Mucosa of rectum (tissue), 2 donors: ENCODE data around the gene NDC80.

Experiments used
- H3K27ac ChIP-seq, 2 donors: one replicate each; pipeline ENCODE4 v1.7.0; 2013; ENCODE audit warnings: inconsistent platforms in 2 of 2, low read depth in 2 of 2, low read length in 2 of 2
- H3K27me3 ChIP-seq, 2 donors: one replicate each; pipeline ENCODE4 v1.7.0; 2013; ENCODE audit warnings: low read length in 2 of 2; ENCODE audit not compliant: control insufficient read depth in 2 of 2, insufficient read depth in 2 of 2
- H3K36me3 ChIP-seq, 2 donors: one replicate each; pipeline ENCODE4 v1.7.0; 2013; ENCODE audit warnings: low read length in 2 of 2; ENCODE audit not compliant: control insufficient read depth in 2 of 2, insufficient read depth in 2 of 2
- H3K4me1 ChIP-seq, 2 donors: one replicate each; pipeline ENCODE4 v1.7.0; 2013; ENCODE audit warnings: low read length in 2 of 2, mild to moderate bottlenecking in 1 of 2; ENCODE audit not compliant: control insufficient read depth in 2 of 2, insufficient read depth in 2 of 2
- H3K4me3 ChIP-seq, 2 donors: one replicate each; pipeline ENCODE4 v1.7.0; 2013; ENCODE audit warnings: low read length in 2 of 2
- H3K9ac ChIP-seq, 2 donors: one replicate each; pipeline ENCODE4 v1.7.0; 2013; ENCODE audit warnings: low read length in 2 of 2, low read depth in 1 of 2, mild to moderate bottlenecking in 1 of 2
- H3K9me3 ChIP-seq, 2 donors: one replicate each; pipeline ENCODE4 v1.7.0; 2013; ENCODE audit warnings: low read length in 2 of 2; ENCODE audit not compliant: control insufficient read depth in 2 of 2
- donor health status: healthy.
- donor health status: Normal muscosa, but diverticular disease.

The NDC80 gene

DNA sequence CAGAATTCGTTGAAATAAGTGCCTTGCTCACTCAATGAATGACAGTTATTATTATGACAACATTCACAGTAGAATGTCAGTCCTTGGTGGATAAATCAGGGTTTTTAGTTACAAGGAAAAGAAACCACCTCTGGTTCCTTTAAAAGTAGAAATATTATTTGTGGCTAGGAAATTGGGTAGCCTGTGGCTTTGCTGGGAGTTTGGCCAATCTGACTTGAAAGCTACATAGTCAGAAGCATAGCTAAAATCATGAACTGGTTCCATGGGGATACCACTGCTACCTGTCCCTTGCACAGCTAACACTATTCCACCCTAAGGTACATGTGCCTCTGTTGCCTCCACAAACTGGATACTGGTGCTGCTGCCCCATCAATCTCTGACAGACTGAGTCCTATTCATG, 71.4 kb downstream of the NDC80 start:
- Histone ChIP-seq H3K27ac (no peak overlapping the region), H3K4me3 (no peak overlapping the region)

DNA sequence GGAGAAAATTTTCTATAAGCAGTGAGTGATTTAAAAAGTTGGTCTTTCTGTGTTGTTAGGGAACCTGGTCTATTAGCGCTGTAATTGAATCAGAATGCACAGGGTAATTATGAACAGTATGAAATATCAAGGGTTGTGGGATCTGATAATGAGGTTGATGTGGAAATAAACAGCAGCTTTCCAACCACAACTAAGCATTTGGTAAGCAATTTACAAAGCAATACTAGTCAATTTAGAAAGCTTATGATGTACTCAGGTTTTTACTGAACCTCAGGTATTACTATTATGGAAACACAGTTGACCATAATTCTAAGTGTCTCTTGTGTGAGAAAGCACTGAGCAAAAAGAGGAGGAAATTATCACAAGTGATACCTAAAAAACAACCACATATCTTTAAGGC, 73.2 kb downstream of the NDC80 start:
- Histone ChIP-seq H3K36me3 (no peaks in the 10 kb centered on the region), H3K9me3 (no peaks in the 10 kb centered on the region), H3K27me3 (no peaks in the 10 kb centered on the region), H3K27ac (no peak overlapping the region), H3K4me1 (peaks cover 0 to 7% of the 10 kb centered on the region in 2 donors), H3K4me3 (no peak overlapping the region), H3K9ac (no peak overlapping the region)

More for the DNA sequence above, 71.4 kb downstream of the NDC80 start:
- Histone ChIP-seq H3K9ac (no peak overlapping the region), H3K36me3 (no peaks in the 10 kb centered on the region), H3K9me3 (no peaks in the 10 kb centered on the region), H3K27me3 (no peaks in the 10 kb centered on the region), H3K4me1 (peaks cover 2 to 14% of the 10 kb centered on the region in 2 donors)

DNA sequence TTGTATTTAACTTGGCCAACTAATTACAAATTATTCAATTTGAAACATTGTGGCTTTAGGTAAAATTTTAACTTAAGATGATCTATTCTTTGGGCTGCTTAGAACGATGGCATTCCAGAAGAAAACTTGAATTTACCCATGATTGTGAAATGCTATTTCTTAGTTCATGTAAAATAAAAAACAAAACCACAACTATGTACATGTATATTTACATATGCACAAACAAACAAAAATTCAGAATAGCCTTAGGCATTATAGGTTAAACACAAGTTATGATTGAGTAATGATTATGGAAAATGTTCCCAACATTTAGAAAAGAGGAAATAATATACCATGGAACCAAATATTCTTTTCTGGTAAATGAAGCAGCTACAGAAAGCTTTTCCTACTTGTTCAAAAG, 80.6 kb downstream of the NDC80 start:
- Histone ChIP-seq H3K4me3 (no peak overlapping the region), H3K9ac (no peak overlapping the region), H3K27me3 (no peaks in the 10 kb centered on the region), H3K4me1 (peaks cover 5 to 9% of the 10 kb centered on the region in 2 donors), H3K9me3 (no peaks in the 10 kb centered on the region), H3K36me3 (no peaks in the 10 kb centered on the region), H3K27ac (no peak overlapping the region)

DNA sequence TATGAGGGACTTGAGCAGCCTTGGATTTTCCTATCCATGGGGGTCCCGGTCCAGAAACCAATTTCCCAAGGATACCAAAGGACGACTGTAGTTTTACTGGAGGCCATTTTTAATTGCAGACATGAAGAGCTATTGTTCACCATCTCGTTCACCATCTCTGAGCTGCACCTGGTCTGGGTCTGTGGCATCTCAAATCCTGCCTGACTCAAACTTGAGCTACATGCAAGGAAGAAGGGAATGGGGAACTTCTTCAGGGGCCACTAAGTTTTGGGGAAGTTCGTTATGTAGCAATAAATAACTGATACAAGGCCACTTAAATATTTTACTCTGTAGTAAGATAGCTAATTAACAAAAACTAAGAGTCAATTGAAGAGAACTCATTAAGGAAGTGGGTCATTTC, 82.1 kb downstream of the NDC80 start:
- Histone ChIP-seq H3K36me3 (no peaks in the 10 kb centered on the region), H3K4me3 (no peak overlapping the region), H3K27ac (no peak overlapping the region), H3K27me3 (no peaks in the 10 kb centered on the region), H3K9ac (no peak overlapping the region), H3K4me1 (peaks cover 12 to 14% of the 10 kb centered on the region in 2 donors), H3K9me3 (no peaks in the 10 kb centered on the region)

DNA sequence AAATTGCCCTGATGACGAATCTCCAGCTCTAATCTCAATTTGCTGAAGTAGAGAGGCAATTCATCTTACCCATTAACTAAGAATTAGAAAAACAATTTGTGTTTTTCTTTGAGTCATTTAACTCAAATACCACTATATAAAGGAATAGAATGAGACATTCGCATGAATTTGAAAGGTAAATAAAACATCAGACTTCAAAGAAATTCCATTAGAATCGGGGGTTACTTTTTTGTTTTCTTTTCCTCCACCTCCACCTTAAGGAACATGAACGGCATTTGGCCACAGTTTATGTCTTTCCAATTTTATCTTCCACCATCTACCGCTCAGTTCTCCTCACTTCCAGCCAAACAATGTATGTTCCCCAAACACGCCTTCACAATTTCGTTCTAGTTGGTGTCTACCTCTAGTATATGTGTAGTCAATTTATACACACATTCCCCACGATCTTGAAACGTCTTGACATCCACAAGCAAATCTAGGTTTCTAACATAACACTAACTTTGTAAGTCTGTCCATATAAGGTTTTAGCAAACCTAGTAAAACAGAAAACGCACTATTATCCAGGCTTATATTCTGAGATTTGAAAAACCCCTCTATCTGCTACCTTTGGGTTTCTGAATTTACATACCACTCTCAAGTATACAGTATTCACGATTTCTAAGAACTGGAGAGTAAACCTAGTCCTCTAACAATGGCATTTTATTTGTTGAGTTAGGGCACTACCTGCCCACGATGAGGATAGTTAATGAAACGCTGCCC, 83.0 kb downstream of the NDC80 start:
- peak overlapping the region; percentile 98 for H3K27ac ChIP-seq

DNA sequence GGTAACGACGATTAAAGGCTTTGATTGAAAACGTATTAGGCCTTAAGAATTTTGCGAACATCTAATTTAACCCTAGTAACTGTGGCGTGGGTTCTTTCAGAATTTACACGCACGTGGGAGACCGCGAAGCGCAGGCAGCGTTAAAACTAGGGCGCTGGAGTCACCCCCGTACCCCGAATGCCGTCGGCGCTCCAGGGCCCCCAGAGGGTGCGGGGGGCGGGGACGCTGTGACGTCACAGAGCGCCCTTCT, 83.5 kb downstream of the NDC80 start:
- Histone ChIP-seq H3K9me3 (no peaks in the 10 kb centered on the region), H3K4me3 (peak overlapping the region; percentile 82 to 91), H3K27ac (peak overlapping the region; percentile 98), H3K27me3 (no peaks in the 10 kb centered on the region), H3K4me1 (peaks cover 17 to 19% of the 10 kb centered on the region in 2 donors), H3K36me3 (no peaks in the 10 kb centered on the region), H3K9ac (peak overlapping the region; percentile 96 to 98)

More for the DNA sequence above, 83.0 kb downstream of the NDC80 start:
- H3K4me1 ChIP-seq, result peaks cover 17 to 19% of the 10 kb centered on the region in 2 donors
- H3K27me3 ChIP-seq, result no peaks in the 10 kb centered on the region
- peak overlapping the region; percentile 82 to 91 for H3K4me3 ChIP-seq
- H3K9ac ChIP-seq, result peak overlapping the region; percentile 96 to 98
- no peaks in the 10 kb centered on the region for H3K9me3 ChIP-seq
- no peaks in the 10 kb centered on the region for H3K36me3 ChIP-seq

DNA sequence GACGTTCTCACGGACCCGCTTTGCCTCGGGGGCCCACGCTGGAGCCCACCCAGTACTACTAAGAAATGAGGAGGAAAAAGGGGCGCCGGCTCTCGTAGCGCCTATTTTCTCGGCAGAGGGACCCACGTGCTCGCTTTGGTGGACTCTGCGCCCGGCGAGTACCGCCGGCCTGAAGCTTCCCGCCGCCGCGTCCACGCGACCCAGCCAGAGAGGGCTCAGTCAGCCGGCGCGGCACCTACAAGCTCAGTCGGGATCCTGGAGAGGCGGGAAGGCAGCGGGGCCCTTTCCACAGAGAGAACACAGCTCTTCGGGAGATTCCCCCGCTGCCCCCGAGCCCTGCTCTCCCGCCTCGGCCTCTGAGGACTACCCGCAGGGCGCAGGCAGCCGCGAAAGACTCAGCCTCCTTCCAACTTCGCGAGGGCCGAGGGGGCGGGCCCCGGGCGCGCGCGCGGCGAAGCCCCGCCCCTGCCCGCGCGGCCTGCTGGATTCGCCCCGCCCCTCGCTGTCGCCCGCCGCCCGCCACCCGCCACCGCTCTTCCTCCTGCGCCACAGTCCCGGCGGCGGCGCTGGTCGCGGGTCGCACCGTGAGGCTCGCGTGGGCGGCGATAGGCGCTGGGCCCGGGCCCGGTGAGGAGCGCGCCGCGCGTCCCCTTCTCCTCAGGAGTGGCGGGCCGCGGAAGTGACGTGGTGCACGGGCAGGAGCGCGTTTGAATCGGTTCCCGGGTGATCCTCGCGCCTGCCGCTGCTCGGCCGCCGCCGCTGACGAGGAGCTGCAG, 84.0 kb downstream of the NDC80 start, which contains the start of gene SMCHD1:
Gene SMCHD1, plus strand, starts transcription at position 549 of the 776 bp plus-strand sequence. CDS start 350 bp downstream, outside the sequence.
- Histone ChIP-seq H3K9me3 (no peaks in the 10 kb centered on the region), H3K9ac (peak within 1 kb of the TSS; percentile 96 to 98), H3K27me3 (no peaks in the 10 kb centered on the region), H3K4me3 (peak within 1 kb of the TSS; percentile 87 to 91), H3K27ac (peak within 1 kb of the TSS; percentile 98), H3K4me1 (peaks cover 17 to 19% of the 10 kb centered on the region in 2 donors), H3K36me3 (no peaks in the 10 kb centered on the region)

GRCh38 chr18:2655954-2656236, 84.5 kb downstream of the NDC80 start:
- peak overlapping the region; percentile 87 to 91 for H3K4me3 ChIP-seq
- no peaks in the 10 kb centered on the region for H3K27me3 ChIP-seq
- H3K9me3 ChIP-seq, result no peaks in the 10 kb centered on the region
- no peaks in the 10 kb centered on the region for H3K36me3 ChIP-seq
- peak overlapping the region; percentile 79 to 98 for H3K9ac ChIP-seq
- peak overlapping the region; percentile 98 for H3K27ac ChIP-seq
- H3K4me1 ChIP-seq, result peaks cover 16 to 19% of the 10 kb centered on the region in 2 donors

DNA sequence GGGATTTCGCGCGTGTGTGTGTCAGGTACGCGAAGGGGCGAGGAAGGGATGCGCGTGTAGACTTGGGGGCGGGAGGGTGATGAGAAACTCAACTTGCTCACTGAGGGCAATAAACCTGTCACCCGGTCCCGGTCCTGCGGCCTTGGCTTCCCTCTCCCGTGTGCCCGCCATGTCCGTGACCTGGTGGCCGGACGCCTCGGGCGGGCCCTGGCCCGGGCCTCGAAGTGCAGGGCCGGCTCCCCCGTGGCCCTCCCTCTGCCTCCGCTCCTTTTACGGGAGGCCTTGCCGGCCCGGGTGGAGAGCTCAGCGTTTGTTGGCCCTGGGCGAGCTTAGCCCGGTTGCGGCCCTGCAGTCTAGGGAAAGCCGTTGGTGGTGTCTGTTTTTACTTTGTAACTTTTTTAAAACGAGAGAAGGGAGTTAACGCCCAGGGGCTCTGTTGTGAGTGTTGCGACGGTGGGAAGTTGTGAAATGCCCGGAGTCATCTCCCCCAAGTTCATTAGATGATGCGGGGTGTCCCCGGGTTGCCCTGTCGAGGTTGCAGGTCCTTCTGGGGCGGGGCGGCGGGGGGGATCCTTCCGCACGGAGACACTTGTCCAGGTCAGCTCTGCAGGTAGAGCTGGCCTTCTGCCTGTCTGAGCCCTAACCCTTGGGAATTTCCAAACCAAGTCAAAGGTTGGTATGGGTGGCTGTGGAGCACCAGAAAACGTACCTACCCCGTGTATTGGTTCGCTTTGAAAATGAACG, 85.1 kb downstream of the NDC80 start:
- Histone ChIP-seq H3K36me3 (no peaks in the 10 kb centered on the region), H3K27ac (peak overlapping the region; percentile 98), H3K4me3 (peak overlapping the region; percentile 87 to 91), H3K27me3 (no peaks in the 10 kb centered on the region), H3K4me1 (peaks cover 14 to 19% of the 10 kb centered on the region in 2 donors), H3K9me3 (no peaks in the 10 kb centered on the region), H3K9ac (peak overlapping the region; percentile 79 to 98)

DNA sequence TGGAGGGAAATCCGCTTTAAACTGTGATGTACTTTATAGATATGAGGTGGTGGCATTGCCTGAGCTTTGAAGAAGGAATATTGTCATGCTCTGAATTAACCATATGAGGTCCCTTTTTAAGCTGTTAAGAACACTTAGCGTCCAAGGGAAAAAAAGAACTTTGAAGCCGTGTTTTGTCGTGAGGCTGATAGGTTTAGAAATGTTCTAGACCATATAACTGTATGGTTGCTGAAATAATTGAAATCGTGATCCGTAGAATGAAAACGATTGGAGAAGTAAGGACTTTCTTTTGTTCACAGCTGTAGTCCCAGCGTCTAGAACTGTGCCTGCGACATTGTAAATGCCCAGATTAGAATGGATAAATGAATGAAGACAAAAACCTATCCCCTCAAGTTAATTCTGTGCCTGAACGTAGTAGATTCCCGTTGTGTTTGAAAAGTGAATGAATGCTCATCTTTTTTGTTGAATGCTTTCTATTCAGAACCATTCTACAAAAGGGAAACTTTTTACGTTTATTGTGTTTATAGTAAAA, 85.7 kb downstream of the NDC80 start:
- H3K36me3 ChIP-seq, result no peaks in the 10 kb centered on the region
- no peaks in the 10 kb centered on the region for H3K27me3 ChIP-seq
- H3K9me3 ChIP-seq, result no peaks in the 10 kb centered on the region
- H3K4me3 ChIP-seq, result peak overlapping the region; percentile 87 to 91
- H3K9ac ChIP-seq, result peak overlapping the region; percentile 79 to 98
- H3K27ac ChIP-seq, result peak overlapping the region; percentile 98
- H3K4me1 ChIP-seq, result peaks cover 14 to 19% of the 10 kb centered on the region in 2 donors
